Measurements from ENCODE around the gene ADGRV1. TPM values are rescaled to one million over a fixed set of nuclear protein-coding genes. Genes with fewer than 3 reads are reported as not detected.
"Not testable (repeated sequence)": the region's sequence is repeated elsewhere in the genome, so short reads cannot be mapped to it uniquely, and the experiment has no call there.

The ADGRV1 gene
- total RNA-seq, 2 donors from 2014 or later: 16.4 to 20.9 TPM

DNA sequence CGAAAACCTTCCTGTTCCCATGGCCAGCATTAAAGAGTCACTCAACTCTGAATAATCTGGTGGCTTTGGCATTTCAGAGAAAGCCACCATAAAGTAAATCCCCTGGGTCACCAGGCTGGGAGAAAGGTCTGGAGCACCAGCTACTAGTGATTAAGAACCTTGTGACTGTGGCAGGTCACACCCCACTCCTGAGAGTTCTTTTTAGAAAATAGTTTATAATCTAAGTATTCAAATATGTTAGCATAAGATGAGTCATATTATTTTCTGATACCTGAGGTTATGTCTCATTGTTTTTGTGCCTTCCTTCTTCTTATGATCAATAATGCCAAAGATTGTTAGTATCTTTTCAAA, 472.8 kb downstream of the ADGRV1 start:
- H3K4me3 ChIP-seq: no peak overlapping the region
- intact Hi-C loops (cut with DNase I): no loop called here
- no peak for TF ChIP-seq POLR2AphosphoS5 (IDR thresholded peaks at IDR 0.05)
- TF ChIP-seq POLR2A (IDR thresholded peaks at IDR 0.05): no peak
- TF ChIP-seq, protein P1, sequence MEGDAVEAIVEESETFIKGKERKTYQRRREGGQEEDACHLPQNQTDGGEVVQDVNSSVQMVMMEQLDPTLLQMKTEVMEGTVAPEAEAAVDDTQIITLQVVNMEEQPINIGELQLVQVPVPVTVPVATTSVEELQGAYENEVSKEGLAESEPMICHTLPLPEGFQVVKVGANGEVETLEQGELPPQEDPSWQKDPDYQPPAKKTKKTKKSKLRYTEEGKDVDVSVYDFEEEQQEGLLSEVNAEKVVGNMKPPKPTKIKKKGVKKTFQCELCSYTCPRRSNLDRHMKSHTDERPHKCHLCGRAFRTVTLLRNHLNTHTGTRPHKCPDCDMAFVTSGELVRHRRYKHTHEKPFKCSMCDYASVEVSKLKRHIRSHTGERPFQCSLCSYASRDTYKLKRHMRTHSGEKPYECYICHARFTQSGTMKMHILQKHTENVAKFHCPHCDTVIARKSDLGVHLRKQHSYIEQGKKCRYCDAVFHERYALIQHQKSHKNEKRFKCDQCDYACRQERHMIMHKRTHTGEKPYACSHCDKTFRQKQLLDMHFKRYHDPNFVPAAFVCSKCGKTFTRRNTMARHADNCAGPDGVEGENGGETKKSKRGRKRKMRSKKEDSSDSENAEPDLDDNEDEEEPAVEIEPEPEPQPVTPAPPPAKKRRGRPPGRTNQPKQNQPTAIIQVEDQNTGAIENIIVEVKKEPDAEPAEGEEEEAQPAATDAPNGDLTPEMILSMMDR (IDR thresholded peaks at IDR 0.05): no peak
- no peaks in the 10 kb centered on the region for H3K9me3 ChIP-seq
- H3K36me3 ChIP-seq: no peaks in the 10 kb centered on the region
- H3K4me1 ChIP-seq (replicated peaks): peaks cover 3% of the 10 kb centered on the region
- no peaks in the 10 kb centered on the region for H3K27me3 ChIP-seq (replicated peaks; ENCODE audit: insufficient read depth)
- no peak overlapping the region for H3K27ac ChIP-seq
- 100% methylated on average over 1 of the region's 1 CpG for WGBS
- DNase-seq (ENCODE audit: low spot score): no peak

DNA sequence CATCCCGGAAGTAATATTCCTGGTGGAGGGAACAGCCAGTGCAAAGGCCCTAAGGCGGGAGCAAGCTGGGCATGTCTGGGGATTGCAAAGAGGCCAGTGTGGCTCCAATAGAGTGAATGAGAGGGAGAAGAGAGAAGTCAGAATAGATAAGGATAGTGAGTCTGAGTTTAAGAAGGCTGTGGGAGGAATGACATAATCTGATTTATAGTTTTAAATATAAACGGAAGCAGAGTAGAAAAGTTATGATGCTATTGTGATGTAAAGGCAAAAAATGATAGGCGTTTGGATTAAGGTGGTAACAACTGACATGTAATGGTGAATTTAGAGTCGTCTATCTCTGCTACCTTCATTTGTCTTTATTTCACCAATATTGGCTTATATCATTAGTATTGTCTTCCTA, 473.5 kb downstream of the ADGRV1 start:
- TF ChIP-seq POLR2AphosphoS5 (IDR thresholded peaks at IDR 0.05) (no peak), POLR2A (IDR thresholded peaks at IDR 0.05) (no peak)
- TF ChIP-seq, protein P1 (IDR thresholded peaks at IDR 0.05): no peak
- intact Hi-C loops (cut with DNase I): no loop called here
- no peak for DNase-seq (ENCODE audit: low spot score)
- Histone ChIP-seq H3K27ac (no peak overlapping the region), H3K4me1 (replicated peaks) (no peaks in the 10 kb centered on the region), H3K27me3 (replicated peaks; ENCODE audit: insufficient read depth) (no peaks in the 10 kb centered on the region), H3K9me3 (no peaks in the 10 kb centered on the region), H3K36me3 (no peaks in the 10 kb centered on the region), H3K4me3 (no peak overlapping the region)
- 93% methylated on average over 5 of the region's 5 CpGs for WGBS

DNA sequence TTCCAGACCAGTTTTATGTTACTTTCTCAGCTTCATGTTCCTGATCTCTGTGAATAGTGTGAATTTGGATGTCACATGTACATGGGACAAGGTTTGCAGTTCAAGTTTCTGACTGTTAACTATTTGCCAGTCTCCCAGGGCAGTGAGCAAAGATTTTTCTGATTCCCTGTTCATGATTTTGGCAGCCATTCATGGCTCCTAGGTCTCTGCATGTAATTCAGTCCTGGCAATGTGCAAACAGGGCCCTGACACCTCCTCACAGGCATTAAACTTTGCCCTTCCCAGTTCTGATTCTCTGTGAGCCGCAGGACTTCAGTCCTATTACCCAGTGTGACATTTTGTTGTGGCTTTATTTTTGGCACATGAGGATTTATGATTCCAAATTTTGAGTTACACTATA, 474.8 kb downstream of the ADGRV1 start:
- no peak for DNase-seq (ENCODE audit: low spot score)
- Histone ChIP-seq H3K4me1 (replicated peaks) (no peaks in the 10 kb centered on the region), H3K27ac (no peak overlapping the region), H3K4me3 (no peak overlapping the region), H3K36me3 (no peaks in the 10 kb centered on the region), H3K9me3 (no peaks in the 10 kb centered on the region), H3K27me3 (replicated peaks; ENCODE audit: insufficient read depth) (no peaks in the 10 kb centered on the region)
- intact Hi-C loops (cut with DNase I): no loop called here
- WGBS: 67% methylated on average over 1 of the region's 1 CpG
- TF ChIP-seq, protein P1 (IDR thresholded peaks at IDR 0.05): no peak
- TF ChIP-seq POLR2A (IDR thresholded peaks at IDR 0.05) (no peak), POLR2AphosphoS5 (IDR thresholded peaks at IDR 0.05) (no peak)

DNA sequence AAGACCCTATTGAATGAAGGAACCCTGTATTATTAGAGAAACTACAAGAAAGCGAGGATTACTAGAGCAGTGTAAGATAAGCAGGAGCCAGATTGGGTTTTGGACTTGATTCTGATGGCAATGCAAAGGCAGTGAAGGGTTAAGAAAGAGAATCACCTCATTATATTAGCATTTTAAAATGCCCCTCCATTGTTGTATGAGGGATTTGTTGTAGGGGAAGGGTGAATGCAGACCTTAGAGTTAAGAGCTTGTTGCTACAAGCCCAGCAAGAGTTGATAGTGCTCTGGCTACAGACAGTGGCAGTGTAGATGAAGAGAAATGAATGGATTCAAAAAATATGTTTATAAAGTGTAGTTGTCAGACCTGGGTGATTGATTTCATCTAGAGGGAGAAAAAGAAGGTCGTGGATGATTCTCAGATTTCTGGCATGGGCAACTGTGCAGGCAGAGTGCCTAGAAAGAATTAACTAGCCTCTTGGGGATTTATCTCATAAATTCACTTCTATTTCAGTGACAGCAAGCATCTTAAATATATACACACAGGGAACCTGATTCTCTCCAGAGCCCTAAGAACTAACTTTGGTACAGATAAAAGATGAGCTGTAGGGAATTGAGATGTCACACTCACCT, 479.7 kb downstream of the ADGRV1 start:
- WGBS: 47% methylated on average over 2 of the region's 2 CpGs
- Histone ChIP-seq H3K9me3 (no peaks in the 10 kb centered on the region), H3K36me3 (no peaks in the 10 kb centered on the region), H3K27me3 (replicated peaks; ENCODE audit: insufficient read depth) (no peaks in the 10 kb centered on the region), H3K4me3 (no peak overlapping the region), H3K27ac (no peak overlapping the region), H3K4me1 (replicated peaks) (no peaks in the 10 kb centered on the region)
- intact Hi-C loops (cut with DNase I): no loop called here
- peak; percentile 54 for TF ChIP-seq POLR2AphosphoS5 (IDR thresholded peaks at IDR 0.05)
- TF ChIP-seq, protein P1 (IDR thresholded peaks at IDR 0.05): no peak
- TF ChIP-seq POLR2A (IDR thresholded peaks at IDR 0.05): no peak
- DNase-seq (ENCODE audit: low spot score): no peak

DNA sequence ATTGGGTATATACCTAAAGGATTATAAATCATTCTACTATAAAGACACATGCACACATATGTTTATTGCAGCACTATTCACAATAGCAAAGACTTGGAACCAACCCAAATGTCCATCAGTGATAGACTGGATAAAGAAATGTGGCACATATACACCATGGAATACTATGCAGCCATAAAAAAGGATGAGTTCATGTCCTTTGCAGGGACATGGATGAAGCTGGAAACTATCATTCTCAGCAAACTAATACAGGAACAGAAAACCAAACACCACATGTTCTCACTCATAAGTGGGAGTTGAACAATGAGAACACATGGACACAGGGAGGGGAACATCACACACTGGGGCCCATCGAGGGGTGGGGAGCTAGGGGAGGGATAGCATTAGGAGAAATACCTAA, 482.5 kb downstream of the ADGRV1 start:
- H3K4me3 ChIP-seq; H3K36me3 ChIP-seq; H3K27ac ChIP-seq; H3K9me3 ChIP-seq; H3K4me1 ChIP-seq (replicated peaks); DNase-seq (ENCODE audit: low spot score); intact Hi-C loops (cut with DNase I); H3K27me3 ChIP-seq (replicated peaks; ENCODE audit: insufficient read depth): not testable (repeated sequence)
- 95% methylated on average over 1 of the region's 1 CpG for WGBS

Data from prostate gland (tissue), 2 donors.